ENCODE measurements around the gene RANBP1.

DNA sequence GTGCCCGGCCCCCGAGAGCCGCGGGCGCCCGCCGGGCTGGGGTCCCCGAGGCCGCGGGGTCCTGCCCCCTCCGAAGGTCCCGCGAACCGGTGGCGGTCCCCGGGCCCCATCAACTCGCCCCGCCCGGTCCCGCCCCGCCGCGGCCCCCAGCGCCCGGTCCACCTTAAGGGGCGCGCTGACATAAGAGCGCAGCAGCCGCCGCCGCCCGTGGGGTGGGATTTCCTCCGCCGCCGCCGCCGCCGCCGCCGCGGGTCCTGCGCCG, 15.6 kb downstream of the RANBP1 start, which contains the start of gene ZDHHC8:
- TF ChIP-seq CTCF (IDR thresholded peaks at IDR 0.05; ENCODE audit: borderline replicate concordance, extremely low read depth, low read length, poor library complexity, severe bottlenecking) (no peak), EZH2 (IDR thresholded peaks at IDR 0.05; ENCODE audit: borderline replicate concordance, low read depth, low read length, severe bottlenecking) (no peak)
